Body of pancreas (tissue), 4 donors: ENCODE measurements around the gene SBK1.

Experiments
- CTCF ChIP-seq, 7 experiments: fragments of 450-650 bp in 4 of 7; fragments of 200-600 bp in 3 of 7; sonication (generic) in 3 of 7; IDR thresholded peaks; one replicate each; pipeline ENCODE4 v1.5.1; 2016 to 2019; ENCODE audit warnings: antibody characterized with exemption in 7 of 7
- POLR2A ChIP-seq, 3 donors: fragments of 450-650 bp; IDR thresholded peaks; one replicate each; pipeline ENCODE4 v1.6.1; 2016; ENCODE audit warnings: antibody characterized with exemption in 3 of 3, mild to moderate bottlenecking in 2 of 3

- TF ChIP-seq CTCF (IDR thresholded peaks at IDR 0.05) (no peak), POLR2A (IDR thresholded peaks at IDR 0.05) (no peak)
These were observed 18.5 kb downstream of the SBK1 start for GRCh38 chr16:28310796-28311195.
